HepG2 (cell line): ENCODE results near the gene ANKAR. TPM values are rescaled to one million over a fixed set of nuclear protein-coding genes. Genes with fewer than 3 reads are reported as not detected.

ENCODE experiments used
- ATAC-seq: fragments of 200-7000 bp; cut with Tn5 transposase; 3 replicates; pipeline ENCODE4 v1.9.1; 2020; ENCODE audit warnings: mild to moderate bottlenecking, moderate library complexity
- BruUV-seq: library from RNA; stranded (reverse); fragments of 400-500 nt; replicated peaks from 2 replicates; lab custom pipeline; 2021; lab: Mats Ljungman, UMichigan
- CTCF ChIA-PET: fragments of 300-600 bp; formaldehyde crosslinking; extraction: SDS; loops from one replicate; lab custom pipeline; 2021; ENCODE audit warnings: low total read pairs, inconsistent platforms, low intra/inter-chr PET ratio; lab: Yijun Ruan, JAX
- POLR2A ChIA-PET: fragments of 350-600 bp; sonication (Branson Sonifier 250); formaldehyde crosslinking; loops from one replicate; lab custom pipeline; 2020; ENCODE audit warnings: antibody characterized with exemption, inconsistent platforms; lab: Yijun Ruan, JAX
- DNase-seq: peaks from one replicate; pipeline ENCODE4 v3.0.0-alpha.2; 2015; ENCODE audit warnings: low spot score
- FAIRE-seq: peaks from 3 replicates; lab custom pipeline; 2011; peaks lifted over from hg19 to GRCh38; lab: Jason Lieb, UNC
- H2AFZ ChIP-seq: one replicate; pipeline ENCODE4 v1.6.1; 2011; ENCODE audit warnings: low read length, inconsistent platforms
- H3K27ac ChIP-seq: fragments of 300-600 bp; 3 replicates; pipeline ENCODE4 v1.8.0; 2011; ENCODE audit warnings: mixed run types, mild to moderate bottlenecking, mixed read lengths, low read length, inconsistent platforms; ENCODE audit not compliant: insufficient read depth; ENCODE audit errors: extremely low read length
- H3K27me3 ChIP-seq, 2 experiments: fragments of 200-600 bp in 1 of 2; 2 replicates in 1 of 2; 3 replicates in 1 of 2; pipeline versions ENCODE4 v1.6.0 to v1.8.0; 2011; ENCODE audit warnings: low read length in 2 of 2, mild to moderate bottlenecking in 2 of 2, moderate library complexity in 2 of 2, inconsistent platforms in 1 of 2; ENCODE audit not compliant: insufficient read depth in 2 of 2, control insufficient read depth in 1 of 2
- H3K36me3 ChIP-seq, 2 experiments: fragments of 200-600 bp in 1 of 2; replicated peaks in 1 of 2; 2 replicates in 1 of 2; 3 replicates in 1 of 2; pipeline versions ENCODE4 v1.5.1 to v1.8.0; 2011; ENCODE audit warnings: low read length in 2 of 2, inconsistent platforms in 1 of 2; ENCODE audit not compliant: insufficient read depth in 2 of 2, control insufficient read depth in 1 of 2
- H3K4me1 ChIP-seq: 2 replicates; pipeline ENCODE4 v1.5.1; 2012; ENCODE audit warnings: low read length, inconsistent platforms; ENCODE audit not compliant: insufficient read depth
- H3K4me2 ChIP-seq: 2 replicates; pipeline ENCODE4 v1.6.0; 2011; ENCODE audit warnings: low read depth, low read length, inconsistent platforms
- H3K4me3 ChIP-seq, 3 experiments: fragments of 200-600 bp in 1 of 3; sonication (generic), shearing (Covaris generic) in 1 of 3; replicated peaks in 1 of 3; 2 replicates each; pipeline ENCODE4 v1.5.1; 2011 to 2016; ENCODE audit warnings: low read length in 3 of 3, inconsistent platforms in 2 of 3, low read depth in 2 of 3, mild to moderate bottlenecking in 2 of 3, control low read depth in 1 of 3, mixed read lengths in 1 of 3; ENCODE audit not compliant: insufficient read depth in 1 of 3
- H3K79me2 ChIP-seq: one replicate; pipeline ENCODE4 v1.6.1; 2011; ENCODE audit warnings: low read length, inconsistent platforms; ENCODE audit not compliant: insufficient read depth
- H3K9ac ChIP-seq: 2 replicates; pipeline ENCODE4 v1.6.0; 2011; ENCODE audit warnings: mild to moderate bottlenecking, low read depth, low read length, inconsistent platforms; ENCODE audit not compliant: insufficient read depth
- H3K9me3 ChIP-seq: 2 replicates; pipeline ENCODE4 v1.5.1; 2012; ENCODE audit warnings: mild to moderate bottlenecking, low read length
- H4K20me1 ChIP-seq: 2 replicates; pipeline ENCODE4 v1.6.0; 2011; ENCODE audit warnings: inconsistent platforms, mild to moderate bottlenecking, low read length, moderate library complexity; ENCODE audit not compliant: insufficient read depth
- DNMT1 ChIP-seq: sonication (generic); formaldehyde crosslinking; IDR thresholded peaks from 2 replicates; pipeline ENCODE4 v1.5.1; 2020; ENCODE audit warnings: mild to moderate bottlenecking, missing genetic modification reagents
- GMEB2 ChIP-seq: IDR thresholded peaks from 2 replicates; pipeline ENCODE4 v1.6.1; 2016; ENCODE audit warnings: missing biosample characterization, missing genetic modification reagents, low read depth
- KMT2B ChIP-seq: IDR thresholded peaks from 2 replicates; pipeline ENCODE4 v1.6.1; 2016; ENCODE audit warnings: missing genetic modification reagents, missing compliant biosample characterization
- POLR2AphosphoS5 ChIP-seq: IDR thresholded peaks from 2 replicates; pipeline ENCODE4 v1.6.1; 2012; ENCODE audit warnings: low read depth, low read length
- RFX3 ChIP-seq: IDR thresholded peaks from 2 replicates; pipeline ENCODE4 v1.6.1; 2016; ENCODE audit warnings: missing biosample characterization, missing genetic modification reagents
- TAF1 ChIP-seq: sonication (generic); formaldehyde crosslinking; IDR thresholded peaks from 2 replicates; pipeline ENCODE4 v1.4.0; 2020; ENCODE audit warnings: missing genetic modification reagents
- ZNF607 ChIP-seq: sonication (generic); formaldehyde crosslinking; IDR thresholded peaks from 2 replicates; pipeline ENCODE4 v1.5.1; 2020; ENCODE audit warnings: missing genetic modification reagents, mild to moderate bottlenecking, borderline replicate concordance
- ZNF615 ChIP-seq: sonication (generic); formaldehyde crosslinking; IDR thresholded peaks from 2 replicates; pipeline ENCODE4 v1.5.0; 2020; ENCODE audit warnings: mild to moderate bottlenecking, missing genetic modification reagents, borderline replicate concordance
- ZNF644 ChIP-seq: IDR thresholded peaks from 2 replicates; pipeline ENCODE4 v1.6.1; 2016; ENCODE audit warnings: low read depth
- WGBS: methylation state at CpG from one replicate; pipeline ENCODE4 v1.1.6; 2017; ENCODE audit warnings: low lambda C conversion rate; 5-methylcytosine and 5-hydroxymethylcytosine counted together
- in situ Hi-C: cut with HindIII; loops from 2 replicates; pipeline ENCODE4 v1.10.0; 2017; ENCODE audit warnings: low pct_unique_long_range_greater_than_20kb; ENCODE audit not compliant: extremely low pct_ligation_motif_present
- intact Hi-C: fragments of 100-400 bp; cut with micrococcal nuclease; formaldehyde crosslinking; loops from one replicate; pipeline ENCODE4 v1.10.0; 2022; ENCODE audit not compliant: unreplicated experiment
- polyA plus RNA-seq, 8 experiments: library from polyadenylated mRNA; depleted of rRNA in 3 of 8; stranded (reverse) in 7 of 8; unstranded in 1 of 8; fragments of >200 nt; fragmentation: Illumina TruSeq in 4 of 8; extraction: Trizol in 4 of 8; gene quantifications; 2 replicates each; pipeline versions ENCODE4 v1.2.1 to v1.2.3, GENCODE V29; 2011 to 2016; ENCODE audit warnings: low read depth in 4 of 8, missing spikeins in 1 of 8, mixed read lengths in 1 of 8; ENCODE audit not compliant: insufficient read depth in 1 of 8
- total RNA-seq, 5 experiments: library from RNA; depleted of rRNA; stranded (reverse); fragments of >200 nt; fragmentation: Illumina TruSeq; extraction: Trizol; gene quantifications; 2 replicates each; pipeline ENCODE4 v1.2.3, GENCODE V29; 2016; ENCODE audit warnings: low read depth in 1 of 5
- TF ChIP-seq, protein P1 (sequence below): conservative IDR thresholded peaks from 2 replicates; pipeline ENCODE4 v1.6.1; 2018; ENCODE audit warnings: missing genetic modification reagents
- TF ChIP-seq, protein P2 (sequence below): sonication (generic); formaldehyde crosslinking; IDR thresholded peaks from 2 replicates; pipeline ENCODE4 v1.4.0; 2020; ENCODE audit warnings: missing genetic modification reagents, mild to moderate bottlenecking, borderline replicate concordance
- TF ChIP-seq, protein P3 (sequence below): sonication (generic); formaldehyde crosslinking; IDR thresholded peaks from 2 replicates; pipeline ENCODE4 v1.8.0; 2023; ENCODE audit warnings: mild to moderate bottlenecking, missing genetic modification reagents
- TF ChIP-seq, protein P4 (sequence below): sonication (generic); formaldehyde crosslinking; IDR thresholded peaks from 2 replicates; pipeline ENCODE4 v1.5.1; 2020; ENCODE audit warnings: mild to moderate bottlenecking, missing genetic modification reagents, moderate library complexity
- TF ChIP-seq, protein P5 (sequence below): IDR thresholded peaks from 2 replicates; pipeline ENCODE4 v1.6.1; 2012; ENCODE audit warnings: inconsistent platforms

ANKAR gene
- total and polyA plus RNA-seq, 2 of the 13 experiments (the other 11 are each of a cell fraction or from before 2014, with no cell fraction given) = 3.6 to 5.0 TPM

- TF ChIP-seq GMEB2 (no peak), ZNF607 (CRISPR knock-in tag) (no peak)
- TF ChIP-seq, protein P1, sequence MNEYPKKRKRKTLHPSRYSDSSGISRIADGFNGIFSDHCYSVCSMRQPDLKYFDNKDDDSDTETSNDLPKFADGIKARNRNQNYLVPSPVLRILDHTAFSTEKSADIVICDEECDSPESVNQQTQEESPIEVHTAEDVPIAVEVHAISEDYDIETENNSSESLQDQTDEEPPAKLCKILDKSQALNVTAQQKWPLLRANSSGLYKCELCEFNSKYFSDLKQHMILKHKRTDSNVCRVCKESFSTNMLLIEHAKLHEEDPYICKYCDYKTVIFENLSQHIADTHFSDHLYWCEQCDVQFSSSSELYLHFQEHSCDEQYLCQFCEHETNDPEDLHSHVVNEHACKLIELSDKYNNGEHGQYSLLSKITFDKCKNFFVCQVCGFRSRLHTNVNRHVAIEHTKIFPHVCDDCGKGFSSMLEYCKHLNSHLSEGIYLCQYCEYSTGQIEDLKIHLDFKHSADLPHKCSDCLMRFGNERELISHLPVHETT (CRISPR knock-in tag) = no peak
These were observed 36.0 kb upstream of the ANKAR start (continued) for GRCh38 chr2:189638301-189639006.

DNA sequence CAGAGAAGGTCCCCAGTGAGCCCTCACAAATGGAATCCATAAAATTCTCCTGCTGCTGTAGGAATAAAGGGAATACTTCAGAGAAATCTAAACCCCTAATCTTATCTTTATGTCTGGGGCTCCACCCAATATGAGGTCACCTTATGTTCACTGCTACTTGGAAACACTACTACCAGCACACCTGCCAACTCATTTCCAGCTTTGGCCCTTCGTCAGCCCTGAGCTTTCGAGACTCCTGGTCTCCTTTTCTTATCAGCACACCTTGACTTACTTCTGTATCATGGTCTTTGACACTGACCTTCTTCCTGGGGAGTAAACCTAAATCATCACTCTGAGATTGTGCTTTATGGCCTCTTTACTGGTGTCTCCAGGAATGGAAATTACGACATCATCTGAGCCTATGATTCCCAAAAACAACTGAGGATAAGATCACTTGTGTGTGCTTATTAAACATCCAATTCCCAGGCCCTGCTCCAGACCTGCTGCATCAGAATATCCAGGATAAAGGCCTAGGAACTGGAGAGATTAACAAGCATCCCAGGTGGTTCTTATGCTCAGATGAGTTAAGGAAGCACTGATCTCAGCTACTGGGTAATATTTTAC lies 35.4 kb upstream of the ANKAR start:
- no peak for FAIRE-seq
- no TSS peak for BruUV-seq
- H3K36me3 ChIP-seq = no peaks in the 10 kb centered on the region
- no peaks in the 10 kb centered on the region for H3K79me2 ChIP-seq
- H3K4me3 ChIP-seq = no peak overlapping the region
- in situ Hi-C loops = no loop called here
- H4K20me1 ChIP-seq = no peaks in the 10 kb centered on the region
- CTCF ChIA-PET = no interaction called here
- no peaks in the 10 kb centered on the region for H3K4me1 ChIP-seq
- no peak overlapping the region for H3K4me2 ChIP-seq
- H2AFZ ChIP-seq = no peak overlapping the region
- no peak for ATAC-seq
- no peak for DNase-seq
- H3K9ac ChIP-seq = no peak overlapping the region
- intact Hi-C loops = no loop called here
- H3K27me3 ChIP-seq = no peaks in the 10 kb centered on the region
- no peaks in the 10 kb centered on the region for H3K9me3 ChIP-seq
- no peak overlapping the region for H3K27ac ChIP-seq
- POLR2A ChIA-PET = no interaction called here
- WGBS = 15% methylated on average over 3 of the region's 3 CpGs
- TF ChIP-seq, protein P2, sequence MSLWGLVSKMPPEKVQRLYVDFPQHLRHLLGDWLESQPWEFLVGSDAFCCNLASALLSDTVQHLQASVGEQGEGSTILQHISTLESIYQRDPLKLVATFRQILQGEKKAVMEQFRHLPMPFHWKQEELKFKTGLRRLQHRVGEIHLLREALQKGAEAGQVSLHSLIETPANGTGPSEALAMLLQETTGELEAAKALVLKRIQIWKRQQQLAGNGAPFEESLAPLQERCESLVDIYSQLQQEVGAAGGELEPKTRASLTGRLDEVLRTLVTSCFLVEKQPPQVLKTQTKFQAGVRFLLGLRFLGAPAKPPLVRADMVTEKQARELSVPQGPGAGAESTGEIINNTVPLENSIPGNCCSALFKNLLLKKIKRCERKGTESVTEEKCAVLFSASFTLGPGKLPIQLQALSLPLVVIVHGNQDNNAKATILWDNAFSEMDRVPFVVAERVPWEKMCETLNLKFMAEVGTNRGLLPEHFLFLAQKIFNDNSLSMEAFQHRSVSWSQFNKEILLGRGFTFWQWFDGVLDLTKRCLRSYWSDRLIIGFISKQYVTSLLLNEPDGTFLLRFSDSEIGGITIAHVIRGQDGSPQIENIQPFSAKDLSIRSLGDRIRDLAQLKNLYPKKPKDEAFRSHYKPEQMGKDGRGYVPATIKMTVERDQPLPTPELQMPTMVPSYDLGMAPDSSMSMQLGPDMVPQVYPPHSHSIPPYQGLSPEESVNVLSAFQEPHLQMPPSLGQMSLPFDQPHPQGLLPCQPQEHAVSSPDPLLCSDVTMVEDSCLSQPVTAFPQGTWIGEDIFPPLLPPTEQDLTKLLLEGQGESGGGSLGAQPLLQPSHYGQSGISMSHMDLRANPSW (CRISPR knock-in tag) = no peak
- TF ChIP-seq, protein P3, sequence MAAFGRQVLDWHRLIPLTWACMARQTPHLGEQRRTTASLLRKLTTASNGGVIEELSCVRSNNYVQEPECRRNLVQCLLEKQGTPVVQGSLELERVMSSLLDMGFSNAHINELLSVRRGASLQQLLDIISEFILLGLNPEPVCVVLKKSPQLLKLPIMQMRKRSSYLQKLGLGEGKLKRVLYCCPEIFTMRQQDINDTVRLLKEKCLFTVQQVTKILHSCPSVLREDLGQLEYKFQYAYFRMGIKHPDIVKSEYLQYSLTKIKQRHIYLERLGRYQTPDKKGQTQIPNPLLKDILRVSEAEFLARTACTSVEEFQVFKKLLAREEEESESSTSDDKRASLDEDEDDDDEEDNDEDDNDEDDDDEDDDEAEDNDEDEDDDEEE = no peak
- no peak for TF ChIP-seq KMT2B
- no peak for TF ChIP-seq RFX3 (CRISPR knock-in tag)
- TF ChIP-seq ZNF615 = no peak
- TF ChIP-seq ZNF644 (CRISPR knock-in tag) = no peak
- TF ChIP-seq, protein P4, sequence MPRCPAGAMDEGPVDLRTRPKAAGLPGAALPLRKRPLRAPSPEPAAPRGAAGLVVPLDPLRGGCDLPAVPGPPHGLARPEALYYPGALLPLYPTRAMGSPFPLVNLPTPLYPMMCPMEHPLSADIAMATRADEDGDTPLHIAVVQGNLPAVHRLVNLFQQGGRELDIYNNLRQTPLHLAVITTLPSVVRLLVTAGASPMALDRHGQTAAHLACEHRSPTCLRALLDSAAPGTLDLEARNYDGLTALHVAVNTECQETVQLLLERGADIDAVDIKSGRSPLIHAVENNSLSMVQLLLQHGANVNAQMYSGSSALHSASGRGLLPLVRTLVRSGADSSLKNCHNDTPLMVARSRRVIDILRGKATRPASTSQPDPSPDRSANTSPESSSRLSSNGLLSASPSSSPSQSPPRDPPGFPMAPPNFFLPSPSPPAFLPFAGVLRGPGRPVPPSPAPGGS = no peak
- TF ChIP-seq, protein P5, sequence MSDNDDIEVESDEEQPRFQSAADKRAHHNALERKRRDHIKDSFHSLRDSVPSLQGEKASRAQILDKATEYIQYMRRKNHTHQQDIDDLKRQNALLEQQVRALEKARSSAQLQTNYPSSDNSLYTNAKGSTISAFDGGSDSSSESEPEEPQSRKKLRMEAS = no peak
- TF ChIP-seq POLR2AphosphoS5 = no peak
- TF ChIP-seq DNMT1 (CRISPR knock-in tag) = no peak
- TF ChIP-seq TAF1 (CRISPR knock-in tag) = no peak
